CD4-positive, alpha-beta T cell (primary cell): ENCODE results near the gene KMT2B. TPM values are rescaled to one million over a fixed set of nuclear protein-coding genes. Genes with fewer than 3 reads are reported as not detected.

Source experiments
- ATAC-seq: fragments of 200-7000 bp; cut with Tn5 transposase; one replicate; pipeline ENCODE4 v1.10.0; 2022; ENCODE audit warnings: mild to moderate bottlenecking; ENCODE audit not compliant: poor library complexity
- CTCF ChIA-PET: fragments of 350-600 bp; sonication (Branson Sonifier 250); formaldehyde crosslinking; loops from one replicate; lab custom pipeline; 2021; ENCODE audit warnings: antibody characterized with exemption, inconsistent platforms; lab: Charles Lee
- POLR2A ChIA-PET: fragments of 350-600 bp; sonication (Branson Sonifier 250); formaldehyde crosslinking; loops from one replicate; lab custom pipeline; 2021; ENCODE audit warnings: antibody characterized with exemption, inconsistent platforms; lab: Charles Lee
- DNase-seq, 14 experiments: peaks; one replicate each; pipeline ENCODE4 v3.0.0-alpha.2; 2013 to 2020; ENCODE audit warnings: mixed read lengths in 2 of 14
- H3K27ac ChIP-seq, 2 donors: one replicate each; pipeline versions ENCODE4 v1.5.1 to v1.7.0; 2013; ENCODE audit warnings: low read length in 2 of 2, low read depth in 1 of 2, mild to moderate bottlenecking in 1 of 2
- H3K27me3 ChIP-seq, 2 experiments: 1 replicate in 1 of 2; 2 replicates in 1 of 2; pipeline versions ENCODE4 v1.6.1 to v1.7.0; 2013; ENCODE audit warnings: low read length in 2 of 2, control low read depth in 1 of 2, mild to moderate bottlenecking in 1 of 2, moderate library complexity in 1 of 2; ENCODE audit not compliant: insufficient read depth in 2 of 2, control insufficient read depth in 1 of 2
- H3K36me3 ChIP-seq: one replicate; pipeline ENCODE4 v1.6.1; 2013; ENCODE audit warnings: low read length, control low read depth; ENCODE audit not compliant: insufficient read depth
- H3K4me1 ChIP-seq: one replicate; pipeline ENCODE4 v1.6.1; 2013; ENCODE audit warnings: low read length, control low read depth; ENCODE audit not compliant: insufficient read depth
- H3K4me3 ChIP-seq: one replicate; pipeline ENCODE4 v1.5.1; 2013; ENCODE audit warnings: mild to moderate bottlenecking, low read length, moderate library complexity
- H3K9me3 ChIP-seq, 2 experiments: 1 replicate in 1 of 2; 2 replicates in 1 of 2; pipeline versions ENCODE4 v1.6.1 to v1.7.0; 2013; ENCODE audit warnings: low read length in 2 of 2, mild to moderate bottlenecking in 2 of 2, control low read depth in 1 of 2, moderate library complexity in 1 of 2; ENCODE audit not compliant: control insufficient read depth in 1 of 2, insufficient read depth in 1 of 2
- H3K27ac Mint-ChIP-seq: one replicate; pipeline ENCODE4 v1.8.0; 2020; ENCODE audit warnings: mixed read lengths
- H3K27me3 Mint-ChIP-seq: one replicate; pipeline ENCODE4 v1.8.0; 2021; ENCODE audit warnings: mixed read lengths
- H3K36me3 Mint-ChIP-seq: one replicate; pipeline ENCODE4 v1.8.0; 2021; ENCODE audit warnings: low read depth, mixed read lengths
- H3K4me1 Mint-ChIP-seq: one replicate; pipeline ENCODE4 v1.8.0; 2021; ENCODE audit warnings: low read depth, mixed read lengths
- H3K4me3 Mint-ChIP-seq: one replicate; pipeline ENCODE4 v1.8.0; 2020; ENCODE audit warnings: mild to moderate bottlenecking, mixed read lengths
- H3K9me3 Mint-ChIP-seq: one replicate; pipeline ENCODE4 v1.8.0; 2020; ENCODE audit warnings: mixed read lengths
- CTCF ChIP-seq: fragments of 200-600 bp; IDR thresholded peaks from one replicate; pipeline ENCODE4 v1.8.0; 2022; ENCODE audit warnings: antibody characterized with exemption, mild to moderate bottlenecking
- intact Hi-C, 2 experiments: fragments of 100-400 bp; cut with DNase I in 1 of 2; cut with micrococcal nuclease in 1 of 2; formaldehyde crosslinking; loops; one replicate each; pipeline versions ENCODE4 v1.15.1 to v1.9.0; 2023 to 2025; cut with DNase I, micrococcal nuclease
- total RNA-seq, 174 experiments: library from RNA in 2 of 174; stranded (reverse) in 2 of 174; gene quantifications; one replicate each; pipeline ENCODE4 v1.2.3 and lab custom pipeline; 2021 to 2026

KMT2B gene
- total RNA-seq, 2 experiments from 2014 or later = 59.4 to 59.7 TPM

- Mint-ChIP-seq H3K4me3 (no peak overlapping the region), H3K27ac (no peak overlapping the region), H3K36me3 (peaks cover 82% of the 10 kb centered on the region), H3K27me3 (no peaks in the 10 kb centered on the region), H3K9me3 (no peaks in the 10 kb centered on the region), H3K4me1 (peaks cover 10% of the 10 kb centered on the region)
- H3K9me3 ChIP-seq = no peaks in the 10 kb centered on the region
- no peaks in the 10 kb centered on the region for H3K4me1 ChIP-seq
- TF ChIP-seq CTCF = no peak
- ChIA-PET POLR2A (interaction anchor here (1.3 to 1.8 kb wide), 2 partner anchors 11 kb away, joined by 4 to 5 read pairs; no protein-coding TSS in a partner anchor), CTCF (no interaction called here)
- DNase-seq = no peak
- H3K4me3 ChIP-seq = no peak overlapping the region
- intact Hi-C loops = no loop called here
- ATAC-seq = no peak
- no peak overlapping the region for H3K27ac ChIP-seq
- no peaks in the 10 kb centered on the region for H3K27me3 ChIP-seq
- peaks cover 94% of the 10 kb centered on the region for H3K36me3 ChIP-seq
These were observed 12.0 kb downstream of the KMT2B start for GRCh38 chr19:35729763-35730162.

GRCh38 chr19:35730326-35730725, 12.5 kb downstream of the KMT2B start:
- Mint-ChIP-seq H3K9me3 (no peaks in the 10 kb centered on the region), H3K36me3 (peaks cover 82% of the 10 kb centered on the region), H3K27me3 (no peaks in the 10 kb centered on the region), H3K4me3 (no peak overlapping the region), H3K4me1 (peaks cover 12% of the 10 kb centered on the region), H3K27ac (no peak overlapping the region)
- Histone ChIP-seq H3K27ac (no peak overlapping the region), H3K27me3 (no peaks in the 10 kb centered on the region), H3K4me1 (no peaks in the 10 kb centered on the region), H3K36me3 (peaks cover 94% of the 10 kb centered on the region), H3K9me3 (no peaks in the 10 kb centered on the region), H3K4me3 (no peak overlapping the region)
- ATAC-seq (no peak), DNase-seq (no peak)
- intact Hi-C loops = no loop called here
- CTCF ChIA-PET = no interaction called here
- POLR2A ChIA-PET = interaction anchor here (1.8 kb wide), 1 partner anchor 10 kb away, joined by 5 read pairs; no protein-coding TSS in a partner anchor
- TF ChIP-seq CTCF = no peak

GRCh38 chr19:35731353-35731752, 13.6 kb downstream of the KMT2B start:
- ChIA-PET POLR2A (interaction anchor here (1.2 kb wide), 1 partner anchor 13 kb away, joined by 3 read pairs; no protein-coding TSS in a partner anchor), CTCF (no interaction called here)
- intact Hi-C loops = no loop called here
- Histone ChIP-seq H3K27me3 (no peaks in the 10 kb centered on the region), H3K27ac (no peak overlapping the region), H3K4me1 (peaks cover under 1% of the 10 kb centered on the region), H3K36me3 (peaks cover 91% of the 10 kb centered on the region), H3K9me3 (no peaks in the 10 kb centered on the region), H3K4me3 (no peak overlapping the region)
- peaks cover 12% of the 10 kb centered on the region for H3K4me1 Mint-ChIP-seq
- peaks cover 82% of the 10 kb centered on the region for H3K36me3 Mint-ChIP-seq
- no peaks in the 10 kb centered on the region for H3K27me3 Mint-ChIP-seq
- no peak overlapping the region for H3K27ac Mint-ChIP-seq
- ATAC-seq (no peak), DNase-seq (no peak)
- no peak overlapping the region for H3K4me3 Mint-ChIP-seq
- no peak for TF ChIP-seq CTCF
- H3K9me3 Mint-ChIP-seq = no peaks in the 10 kb centered on the region
